Measurements from ENCODE around the gene AFP. TPM values are rescaled to one million over a fixed set of nuclear protein-coding genes. Genes with fewer than 3 reads are reported as not detected.
A peak's percentile ranks its signal among the peaks of the same experiment; 100 is the strongest.

AFP gene
- total and polyA plus RNA-seq, 2 of the 8 experiments (the other 6 are each of a cell fraction or from before 2014, with no cell fraction given) = 6.1 to 10.4 TPM

GRCh38 chr4:73450398-73451004 is 14.5 kb downstream of the AFP start (continued):
- TF ChIP-seq CHD7 (IDR thresholded peaks at IDR 0.05; ENCODE audit: insufficient replicate concordance, low read length) = no peak
- TF ChIP-seq MAX (IDR thresholded peaks at IDR 0.05) = peak; percentile 66
- no peak for TF ChIP-seq EGR1 (IDR thresholded peaks at IDR 0.05; ENCODE audit: borderline replicate concordance, low read depth, low read length)
- TF ChIP-seq YY1 (IDR thresholded peaks at IDR 0.05; ENCODE audit: low read depth, low read length) = peak; percentile 79; the same call in 1 of the 2 replicates
- TF ChIP-seq GTF2F1 (IDR thresholded peaks at IDR 0.05; ENCODE audit: borderline replicate concordance, low read depth, low read length) = no peak
- TF ChIP-seq SP2 (IDR thresholded peaks at IDR 0.05; ENCODE audit: low read length) = no peak
- TF ChIP-seq BACH1 (IDR thresholded peaks at IDR 0.05; ENCODE audit: low read length) = peak; percentile 92
- TF ChIP-seq MAFK (IDR thresholded peaks at IDR 0.05; ENCODE audit: low read depth, low read length) = peak; percentile 85
- peak; percentile 42; the same call in 1 of the 2 replicates for TF ChIP-seq E2F6 (IDR thresholded peaks at IDR 0.05)
- no peak for TF ChIP-seq JUN (IDR thresholded peaks at IDR 0.05; ENCODE audit: low read depth, low read length)
- TF ChIP-seq TAF1 (IDR thresholded peaks at IDR 0.05; ENCODE audit: low read depth, low read length) = 0 out of 2 replicates have a peak, but pooled peaks have one; percentile 22
